GM12875 (cell line): ENCODE measurements around the gene RPL39L.

Experiments used
- H3K4me3 ChIP-seq: one replicate; pipeline ENCODE4 v1.5.1; 2011; ENCODE audit warnings: low read depth, low read length, control low read depth
- TF ChIP-seq, protein P1 (sequence below): IDR thresholded peaks from 2 replicates; pipeline ENCODE4 v1.5.1; 2011; ENCODE audit warnings: low read depth, mild to moderate bottlenecking, control low read depth, inconsistent platforms, low read length, moderate library complexity, borderline replicate concordance; ENCODE audit not compliant: insufficient read depth

The RPL39L gene

DNA sequence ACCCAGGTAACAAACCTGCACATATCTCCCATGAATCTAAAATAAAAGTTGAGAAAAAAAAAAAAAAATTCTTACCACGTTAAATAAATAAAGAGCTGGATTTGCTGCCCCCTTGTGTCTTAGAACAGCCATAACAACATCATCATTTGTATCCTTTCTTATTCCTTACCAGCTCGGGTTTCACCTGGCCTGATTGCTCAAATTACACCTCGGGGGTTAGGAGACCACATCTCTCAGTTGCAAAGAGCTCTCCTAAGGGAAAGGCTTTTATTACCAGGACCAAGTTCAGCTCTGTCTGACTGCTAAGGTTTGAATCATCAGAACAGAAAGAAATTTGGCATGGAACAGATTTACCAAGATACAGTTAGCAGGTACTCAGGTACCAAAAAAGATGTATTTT lies 25.8 kb upstream of the RPL39L start:
- no peak overlapping the region for H3K4me3 ChIP-seq
- TF ChIP-seq, protein P1, sequence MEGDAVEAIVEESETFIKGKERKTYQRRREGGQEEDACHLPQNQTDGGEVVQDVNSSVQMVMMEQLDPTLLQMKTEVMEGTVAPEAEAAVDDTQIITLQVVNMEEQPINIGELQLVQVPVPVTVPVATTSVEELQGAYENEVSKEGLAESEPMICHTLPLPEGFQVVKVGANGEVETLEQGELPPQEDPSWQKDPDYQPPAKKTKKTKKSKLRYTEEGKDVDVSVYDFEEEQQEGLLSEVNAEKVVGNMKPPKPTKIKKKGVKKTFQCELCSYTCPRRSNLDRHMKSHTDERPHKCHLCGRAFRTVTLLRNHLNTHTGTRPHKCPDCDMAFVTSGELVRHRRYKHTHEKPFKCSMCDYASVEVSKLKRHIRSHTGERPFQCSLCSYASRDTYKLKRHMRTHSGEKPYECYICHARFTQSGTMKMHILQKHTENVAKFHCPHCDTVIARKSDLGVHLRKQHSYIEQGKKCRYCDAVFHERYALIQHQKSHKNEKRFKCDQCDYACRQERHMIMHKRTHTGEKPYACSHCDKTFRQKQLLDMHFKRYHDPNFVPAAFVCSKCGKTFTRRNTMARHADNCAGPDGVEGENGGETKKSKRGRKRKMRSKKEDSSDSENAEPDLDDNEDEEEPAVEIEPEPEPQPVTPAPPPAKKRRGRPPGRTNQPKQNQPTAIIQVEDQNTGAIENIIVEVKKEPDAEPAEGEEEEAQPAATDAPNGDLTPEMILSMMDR: peak; percentile 31; the same call in 1 of the 2 replicates

DNA sequence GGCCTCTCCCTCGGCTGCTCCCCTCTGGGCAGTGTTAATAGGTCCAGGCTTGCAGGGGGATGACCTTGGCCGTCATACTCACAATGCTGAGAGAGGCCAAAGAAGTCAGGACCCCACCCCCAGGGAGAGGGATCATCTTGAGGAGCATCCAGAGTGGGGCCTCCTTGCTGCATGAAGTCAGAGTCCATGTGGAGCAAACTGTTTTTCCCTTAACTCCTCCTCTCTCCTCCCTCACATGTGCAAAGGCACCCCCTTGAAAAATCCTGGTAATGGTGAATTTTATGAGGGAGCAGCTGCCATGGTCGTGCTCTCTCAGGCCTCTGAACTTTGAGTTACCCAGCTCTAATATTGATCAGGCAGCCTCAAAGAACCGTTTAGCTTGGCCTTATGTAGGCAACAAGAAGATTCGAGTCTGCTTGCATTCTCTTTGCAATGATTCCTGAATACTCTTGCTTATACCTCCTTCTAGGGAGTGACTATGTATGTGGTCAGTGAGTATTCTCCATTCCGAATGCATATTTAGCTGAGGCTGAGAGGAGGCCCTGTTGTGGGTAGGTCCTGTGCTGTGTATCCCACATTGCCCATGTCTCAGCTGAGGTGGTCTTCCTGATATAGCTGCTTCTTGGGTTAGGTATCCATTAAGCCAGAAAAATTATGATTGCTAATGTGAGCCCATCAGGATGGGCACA lies 23.1 kb upstream of the RPL39L start:
- TF ChIP-seq, protein P1: no peak
- H3K4me3 ChIP-seq: no peak overlapping the region

DNA sequence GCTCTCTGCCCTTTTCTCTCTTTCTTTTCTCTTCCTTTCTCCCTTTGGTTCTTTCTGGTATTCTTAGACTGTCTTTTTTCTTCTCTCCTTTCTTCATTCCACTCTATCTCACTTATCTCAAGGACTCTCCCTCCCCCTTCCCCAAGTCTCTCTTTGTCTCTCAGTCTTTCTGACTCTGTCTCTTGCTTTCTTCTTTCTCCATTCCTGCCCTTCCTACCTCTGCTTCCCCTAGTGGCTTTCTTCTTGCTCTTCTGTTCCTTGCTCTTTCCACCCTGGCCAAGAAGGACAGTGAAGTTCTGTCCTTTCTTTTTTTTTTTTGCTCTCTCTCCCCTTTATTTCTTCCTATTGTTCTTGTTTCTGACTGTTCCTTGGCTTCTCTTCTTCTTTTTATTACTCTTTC lies 22.3 kb upstream of the RPL39L start:
- H3K4me3 ChIP-seq: no peak overlapping the region
- TF ChIP-seq, protein P1: no peak

DNA sequence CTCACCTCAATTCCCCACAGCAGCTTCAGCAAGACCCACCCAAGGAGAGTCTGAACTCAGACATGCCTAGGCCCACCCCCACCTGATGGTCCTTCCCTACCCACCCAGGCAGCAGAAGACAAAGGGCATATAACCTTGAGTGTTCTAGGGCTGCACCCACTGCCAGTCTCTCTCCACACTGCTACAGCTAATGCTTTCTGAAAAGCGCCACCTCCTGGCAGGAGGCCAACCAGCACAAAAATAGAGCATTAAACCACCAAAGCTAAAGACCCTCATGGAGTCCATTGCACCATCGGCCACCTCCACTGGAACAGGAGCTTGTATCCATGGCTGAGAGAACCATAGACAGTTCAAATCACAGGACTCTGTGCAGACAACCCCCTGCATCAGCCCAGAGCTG lies 11.3 kb upstream of the RPL39L start:
- no peak overlapping the region for H3K4me3 ChIP-seq
- TF ChIP-seq, protein P1: peak; percentile 65

DNA sequence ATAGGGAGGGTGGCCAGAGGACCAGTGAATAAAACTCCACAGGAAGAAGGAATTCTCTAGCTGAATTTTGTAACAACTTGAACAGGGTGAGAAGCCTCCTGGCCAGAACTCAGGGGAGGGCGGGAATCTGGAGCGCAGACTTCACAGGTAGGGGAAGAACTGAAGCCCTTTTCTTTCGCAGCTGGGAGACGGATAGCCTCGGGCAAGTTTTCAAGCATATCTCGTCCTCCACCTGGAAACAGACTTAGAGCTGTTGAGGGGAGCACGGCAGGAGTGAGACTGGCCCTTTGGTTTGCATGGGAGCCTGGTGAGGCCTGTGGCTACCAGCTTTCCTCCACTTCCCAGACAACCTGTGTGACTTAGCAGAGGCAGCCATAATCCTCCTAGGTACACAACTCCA lies 10.9 kb upstream of the RPL39L start:
- H3K4me3 ChIP-seq: no peak overlapping the region
- TF ChIP-seq, protein P1: no peak

DNA sequence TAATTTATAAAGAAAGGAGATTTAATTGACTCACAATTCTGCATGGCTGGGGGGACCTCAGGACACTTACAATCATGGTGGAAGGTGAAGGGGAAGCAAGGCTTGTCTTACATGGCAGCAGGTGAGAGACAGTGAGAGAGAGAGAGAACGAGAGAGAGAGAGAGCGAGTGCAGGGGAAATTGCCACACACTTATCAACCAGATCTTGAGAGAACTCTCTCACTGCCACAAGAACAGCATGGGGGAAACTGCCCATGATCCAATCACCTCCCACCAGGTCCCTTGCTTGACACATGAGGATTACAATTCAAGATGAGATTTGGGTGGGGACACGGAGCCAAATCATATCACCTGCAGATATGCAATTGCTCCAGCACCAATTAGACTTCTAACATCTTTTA lies 7.1 kb upstream of the RPL39L start:
- TF ChIP-seq, protein P1: no peak
- H3K4me3 ChIP-seq: no peak overlapping the region

DNA sequence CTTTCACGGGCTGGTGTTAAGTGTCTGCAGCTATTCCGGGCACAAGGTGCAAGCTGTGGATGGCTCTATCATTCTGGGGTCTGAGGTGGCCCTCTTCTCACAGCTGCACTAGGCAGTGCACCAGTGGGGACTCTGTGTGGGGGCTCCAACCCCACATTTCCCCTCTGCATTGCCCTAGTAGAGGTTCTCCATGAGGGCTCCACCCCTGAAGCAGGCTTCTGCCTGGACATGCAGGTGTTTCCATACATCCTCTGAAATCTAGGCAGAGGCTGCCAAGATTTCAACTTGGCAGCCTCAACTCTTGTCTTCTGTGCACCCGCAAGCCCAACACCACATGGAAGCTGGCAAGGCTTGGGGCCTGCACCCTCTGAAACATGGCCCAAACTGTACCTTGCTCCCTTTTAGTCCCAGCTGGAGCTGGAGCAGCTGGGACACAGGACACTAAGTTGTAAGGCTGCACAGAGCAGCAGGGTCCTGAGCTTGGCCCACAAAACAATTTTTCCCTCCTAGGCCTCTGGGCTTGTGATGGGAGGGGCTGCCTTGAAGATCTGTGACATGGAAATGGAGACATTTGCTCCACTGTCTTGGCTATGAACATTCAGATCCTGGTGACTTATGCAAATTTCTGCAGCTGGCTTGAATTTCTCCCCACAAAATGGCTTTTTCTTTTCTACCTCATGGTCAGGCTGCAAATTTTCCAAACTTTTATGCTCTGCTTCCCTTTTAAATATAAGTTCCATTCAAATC lies 6.0 kb upstream of the RPL39L start:
- TF ChIP-seq, protein P1: no peak
- H3K4me3 ChIP-seq: no peak overlapping the region
